ENCODE data around the gene PET100.
A peak's percentile ranks its signal among the peaks of the same experiment; 100 is the strongest.

PET100 gene

GRCh38 chr19:7680606-7681339, 51.2 kb downstream of the PET100 start, which contains the start of gene TRAPPC5:
TSS of gene TRAPPC5 (plus strand) at chr19:7680833. CDS start at chr19:7682254, 1,421 bp downstream.
- DNase-seq: peak; percentile 77
